Measurements from ENCODE around the gene PSMD4. TPM values are rescaled to one million over a fixed set of nuclear protein-coding genes. Genes with fewer than 3 reads are reported as not detected.
A peak's percentile ranks its signal among the peaks of the same experiment; 100 is the strongest.
"Not testable (repeated sequence)": the region's sequence is repeated elsewhere in the genome, so short reads cannot be mapped to it uniquely, and the experiment has no call there.

PSMD4 gene
- total RNA-seq (100 to 1,000 TPM; 104 to 153 TPM), polyA plus RNA-seq (ENCODE audit: insufficient read length in 6 of 6) (100 to 1,000 TPM; 141 to 158 (median 149) TPM)
- long read RNA-seq, donor 1, transcript PSMD4-202 (10 exons, 1,350 nt), result major isoform, 66 of 151 reads
- long read RNA-seq, donor 1, partial matches to known transcripts, result 77 of 151 reads
- long read RNA-seq, donor 1, other reads (novel, unspliced or antisense), result 5 of 151 reads
- long read RNA-seq, donor 2, transcript PSMD4-202 (10 exons, 1,350 nt), result major isoform, 38 of 69 reads
- long read RNA-seq, donor 2, partial matches to known transcripts, result 27 of 69 reads
- long read RNA-seq, donor 2, other reads (novel, unspliced or antisense), result 0 of 69 reads
- long read RNA-seq, donor 3, transcript PSMD4-202 (10 exons, 1,350 nt), result major isoform, 44 of 82 reads
- long read RNA-seq, donor 3, partial matches to known transcripts, result 33 of 82 reads
- long read RNA-seq, donor 3, other reads (novel, unspliced or antisense), result 0 of 82 reads
- long read RNA-seq, donor 4, transcript PSMD4-201 (10 exons, 1,333 nt), result minor isoform, 8 of 151 reads
- long read RNA-seq, donor 4, transcript PSMD4-202 (10 exons, 1,350 nt), result major isoform, 120 of 151 reads
- long read RNA-seq, donor 4, partial matches to known transcripts, result 6 of 151 reads
- long read RNA-seq, donor 4, other reads (novel, unspliced or antisense), result 17 of 151 reads
- long read RNA-seq, donor 5, transcript PSMD4-202 (10 exons, 1,350 nt), result major isoform, 41 of 119 reads
- long read RNA-seq, donor 5, partial matches to known transcripts, result 69 of 119 reads
- long read RNA-seq, donor 5, other reads (novel, unspliced or antisense), result 5 of 119 reads
- long read RNA-seq, donor 6, transcript PSMD4-202 (10 exons, 1,350 nt), result major isoform, 66 of 105 reads
- long read RNA-seq, donor 6, partial matches to known transcripts, result 35 of 105 reads
- long read RNA-seq, donor 6, other reads (novel, unspliced or antisense), result 0 of 105 reads
- long read RNA-seq, donor 7, transcript PSMD4-202 (10 exons, 1,350 nt), result major isoform, 51 of 108 reads
- long read RNA-seq, donor 7, partial matches to known transcripts, result 51 of 108 reads
- long read RNA-seq, donor 7, other reads (novel, unspliced or antisense), result 5 of 108 reads
- long read RNA-seq, donor 8, transcript PSMD4-202 (10 exons, 1,350 nt), result major isoform, 37 of 416 reads
- long read RNA-seq, donor 8, transcript PSMD4-201 (10 exons, 1,333 nt), result minor isoform, 5 of 416 reads
- long read RNA-seq, donor 8, partial matches to known transcripts, result 313 of 416 reads
- long read RNA-seq, donor 8, other reads (novel, unspliced or antisense), result 59 of 416 reads
- long read RNA-seq, donor 9, result 0 reads
- long read RNA-seq, donor 10, transcript PSMD4-201 (10 exons, 1,333 nt), result minor isoform, 15 of 243 reads
- long read RNA-seq, donor 10, transcript PSMD4-202 (10 exons, 1,350 nt), result major isoform, 197 of 243 reads
- long read RNA-seq, donor 10, partial matches to known transcripts, result 6 of 243 reads
- long read RNA-seq, donor 10, other reads (novel, unspliced or antisense), result 25 of 243 reads
- long read RNA-seq, donor 11, transcript PSMD4-202 (10 exons, 1,350 nt), result major isoform, 47 of 119 reads
- long read RNA-seq, donor 11, transcript PSMD4-201 (10 exons, 1,333 nt), result minor isoform, 6 of 119 reads
- long read RNA-seq, donor 11, partial matches to known transcripts, result 65 of 119 reads
- long read RNA-seq, donor 11, other reads (novel, unspliced or antisense), result 0 of 119 reads
- long read RNA-seq, donor 12, transcript PSMD4-202 (10 exons, 1,350 nt), result major isoform, 39 of 76 reads
- long read RNA-seq, donor 12, transcript PSMD4-201 (10 exons, 1,333 nt), result minor isoform, 6 of 76 reads
- long read RNA-seq, donor 12, partial matches to known transcripts, result 30 of 76 reads
- long read RNA-seq, donor 12, other reads (novel, unspliced or antisense), result 0 of 76 reads

- peak; percentile 98 for ATAC-seq
- H3K9me3 ChIP-seq, result no peaks in the 10 kb centered on the region
- H3K36me3 ChIP-seq, result peaks cover 0 to 6% of the 10 kb centered on the region in 2 donors
- peak within 1 kb of the TSS; percentile 81 to 97 for H3K27ac ChIP-seq
- H3K4me3 ChIP-seq, result peak within 1 kb of the TSS; percentile 95
- no peaks in the 10 kb centered on the region for H3K27me3 ChIP-seq
- peak; percentile 93 to 98 (median 96) for DNase-seq
- H3K4me1 ChIP-seq, result peaks cover 11 to 23% of the 10 kb centered on the region in 2 donors
- intact Hi-C loops (cut with DNase I), result loop anchor here in 1 of 2 donors (10.0 kb wide), 1 partner anchor 60 kb away; the partner anchor contains the start of genes PIP5K1A and VPS72
- TF ChIP-seq CTCF (IDR thresholded peaks at IDR 0.05), result no peak
These were observed at the start of gene PSMD4 for GRCh38 chr1:151254217-151255213. PSMD4 (plus strand) TSS chr1:151254734; CDS start chr1:151254783, 49 bp downstream.

GRCh38 chr1:151205381-151205965 is 49.1 kb upstream of the PSMD4 start:
- intact Hi-C loops (cut with DNase I); H3K9me3 ChIP-seq; DNase-seq; ATAC-seq; H3K4me3 ChIP-seq; H3K27me3 ChIP-seq; H3K27ac ChIP-seq: not testable (repeated sequence)
- Histone ChIP-seq H3K36me3 (peaks cover 0 to 63% of the 10 kb centered on the region in 2 donors), H3K4me1 (peaks cover 0 to 28% of the 10 kb centered on the region in 2 donors)

GRCh38 chr1:151210830-151211229 is 43.7 kb upstream of the PSMD4 start:
- no peaks in the 10 kb centered on the region for H3K4me1 ChIP-seq
- no peak for DNase-seq
- H3K27me3 ChIP-seq, result no peaks in the 10 kb centered on the region
- H3K9me3 ChIP-seq, result no peaks in the 10 kb centered on the region
- peaks cover 0 to 71% of the 10 kb centered on the region in 2 donors for H3K36me3 ChIP-seq
- H3K27ac ChIP-seq, result no peak overlapping the region
- intact Hi-C loops (cut with DNase I), result no loop called here
- no peak for ATAC-seq
- H3K4me3 ChIP-seq, result no peak overlapping the region
- TF ChIP-seq CTCF (IDR thresholded peaks at IDR 0.05), result no peak

GRCh38 chr1:151211972-151212705 is 42.4 kb upstream of the PSMD4 start:
- TF ChIP-seq CTCF (IDR thresholded peaks at IDR 0.05), result no peak
- intact Hi-C loops (cut with DNase I), result no loop called here
- H3K27ac ChIP-seq, result no peak overlapping the region
- H3K4me3 ChIP-seq, result no peak overlapping the region
- no peaks in the 10 kb centered on the region for H3K27me3 ChIP-seq
- H3K36me3 ChIP-seq, result peaks cover 0 to 62% of the 10 kb centered on the region in 2 donors
- H3K4me1 ChIP-seq, result no peaks in the 10 kb centered on the region
- ATAC-seq (no peak), DNase-seq (no peak)
- H3K9me3 ChIP-seq, result no peaks in the 10 kb centered on the region

Data from left lung (tissue), 14 donors.